Left colon (tissue), 2 donors: Measurements from ENCODE around the gene GAGE12E. TPM values are rescaled to one million over a fixed set of nuclear protein-coding genes. Genes with fewer than 3 reads are reported as not detected.
A peak's percentile ranks its signal among the peaks of the same experiment; 100 is the strongest.
"Not testable (repeated sequence)": the region's sequence is repeated elsewhere in the genome, so short reads cannot be mapped to it uniquely, and the experiment has no call there.

Experiments
- ATAC-seq: fragments of 200-7000 bp; cut with Tn5 transposase; one replicate; pipeline ENCODE4 v1.9.1; 2020; ENCODE audit warnings: mild to moderate bottlenecking, moderate library complexity
- DNase-seq, 2 donors: peaks; one replicate each; pipeline ENCODE4 v3.0.0-alpha.2; 2020
- intact Hi-C, 2 donors: fragments of 100-400 bp; cut with DNase I in 1 of 2; cut with micrococcal nuclease in 1 of 2; formaldehyde crosslinking; loops; one replicate each; pipeline versions ENCODE4 v1.11.2 to v1.14.0; 2022; cut with DNase I, micrococcal nuclease
- long read RNA-seq: library from polyadenylated mRNA; unstranded; transcript quantifications from one replicate; pipeline ENCODE4 v2.0.0, GENCODE V29; 2021
- total RNA-seq, 2 donors: library from RNA; stranded (reverse); fragmentation: NEBNext Ultra II Directional; extraction: Animal tissue kit (Norgen Biotek cat#: 25700); gene quantifications; one replicate each; pipeline ENCODE4 v1.2.1, GENCODE V29; 2021
- donor health status: DM: no; HTN: no; CAD: no.
- donor health status: DM: yes; HTN: yes; CAD: no.

GAGE12E gene, protein sequence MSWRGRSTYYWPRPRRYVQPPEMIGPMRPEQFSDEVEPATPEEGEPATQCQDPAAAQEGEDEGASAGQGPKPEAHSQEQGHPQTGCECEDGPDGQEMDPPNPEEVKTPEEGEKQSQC
- total RNA-seq, result not detected
- long read RNA-seq, result 0 reads

DNA sequence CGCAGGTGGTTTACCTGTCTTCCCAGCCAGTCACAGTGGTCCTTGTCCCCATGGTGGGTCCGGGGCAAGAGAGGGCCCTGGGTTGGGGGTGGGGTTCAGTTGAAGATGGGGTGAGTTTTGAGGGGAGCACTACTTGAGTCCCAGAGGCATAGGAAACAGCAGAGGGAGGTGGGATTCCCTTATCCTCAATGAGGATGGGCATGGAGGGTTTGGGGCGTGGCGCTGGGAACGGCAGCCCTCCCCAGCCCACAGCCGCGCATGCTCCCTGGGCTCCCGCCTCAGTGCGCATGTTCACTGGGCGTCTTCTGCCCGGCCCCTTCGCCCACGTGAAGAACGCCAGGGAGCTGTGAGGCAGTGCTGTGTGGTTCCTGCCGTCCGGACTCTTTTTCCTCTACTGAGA is at the start of gene GAGE12E:
GAGE12E (plus strand) TSS at position 301 of the 400 bp plus-strand sequence. CDS start 1,155 bp downstream, outside the sequence.
- DNase-seq, ATAC-seq, intact Hi-C loops: not testable (repeated sequence)

DNA sequence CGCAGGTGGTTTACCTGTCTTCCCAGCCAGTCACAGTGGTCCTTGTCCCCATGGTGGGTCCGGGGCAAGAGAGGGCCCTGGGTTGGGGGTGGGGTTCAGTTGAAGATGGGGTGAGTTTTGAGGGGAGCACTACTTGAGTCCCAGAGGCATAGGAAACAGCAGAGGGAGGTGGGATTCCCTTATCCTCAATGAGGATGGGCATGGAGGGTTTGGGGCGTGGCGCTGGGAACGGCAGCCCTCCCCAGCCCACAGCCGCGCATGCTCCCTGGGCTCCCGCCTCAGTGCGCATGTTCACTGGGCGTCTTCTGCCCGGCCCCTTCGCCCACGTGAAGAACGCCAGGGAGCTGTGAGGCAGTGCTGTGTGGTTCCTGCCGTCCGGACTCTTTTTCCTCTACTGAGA is 19.2 kb upstream of the GAGE12E start, which contains the start of gene GAGE12C:
GAGE12C (plus strand) TSS at position 301 of the 400 bp plus-strand sequence. CDS start 1,155 bp downstream, outside the sequence.
- ATAC-seq, DNase-seq, intact Hi-C loops: not testable (repeated sequence)

DNA sequence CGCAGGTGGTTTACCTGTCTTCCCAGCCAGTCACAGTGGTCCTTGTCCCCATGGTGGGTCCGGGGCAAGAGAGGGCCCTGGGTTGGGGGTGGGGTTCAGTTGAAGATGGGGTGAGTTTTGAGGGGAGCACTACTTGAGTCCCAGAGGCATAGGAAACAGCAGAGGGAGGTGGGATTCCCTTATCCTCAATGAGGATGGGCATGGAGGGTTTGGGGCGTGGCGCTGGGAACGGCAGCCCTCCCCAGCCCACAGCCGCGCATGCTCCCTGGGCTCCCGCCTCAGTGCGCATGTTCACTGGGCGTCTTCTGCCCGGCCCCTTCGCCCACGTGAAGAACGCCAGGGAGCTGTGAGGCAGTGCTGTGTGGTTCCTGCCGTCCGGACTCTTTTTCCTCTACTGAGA is 9.7 kb upstream of the GAGE12E start, which contains the start of gene GAGE12D:
GAGE12D (plus strand) TSS at position 301 of the 400 bp plus-strand sequence. CDS start 1,155 bp downstream, outside the sequence.
- ATAC-seq, DNase-seq, intact Hi-C loops: not testable (repeated sequence)

GRCh38 chrX:49560542-49560941 is 9.5 kb downstream of the GAGE12E start, which contains the start of gene GAGE12F:
GAGE12F (plus strand) TSS chrX:49560842; CDS start chrX:49561997, 1,155 bp downstream.
- intact Hi-C loops, DNase-seq, ATAC-seq: not testable (repeated sequence)

GRCh38 chrX:49568728-49569127 is 17.6 kb downstream of the GAGE12E start:
- DNase-seq, intact Hi-C loops, ATAC-seq: not testable (repeated sequence)

DNA sequence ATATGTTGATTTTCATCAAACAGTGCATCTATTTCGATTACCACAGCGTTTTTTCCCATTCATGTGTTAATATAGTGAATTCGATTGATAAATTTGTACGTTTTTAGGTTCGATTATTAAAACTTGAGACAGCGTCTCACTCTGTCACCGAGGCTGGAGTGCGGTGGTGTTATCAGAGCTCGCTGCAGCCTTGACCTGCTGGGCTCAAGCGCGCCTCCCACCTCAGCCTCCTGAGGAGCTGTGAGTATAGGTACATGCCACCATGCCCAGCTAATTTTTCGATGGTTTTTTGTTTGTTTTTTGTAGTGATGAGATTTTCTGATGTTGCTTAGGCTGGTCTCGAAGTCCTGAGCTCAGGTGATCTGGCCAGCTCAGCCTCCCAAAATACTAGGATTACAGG is 18.1 kb downstream of the GAGE12E start:
- DNase-seq, intact Hi-C loops, ATAC-seq: not testable (repeated sequence)

DNA sequence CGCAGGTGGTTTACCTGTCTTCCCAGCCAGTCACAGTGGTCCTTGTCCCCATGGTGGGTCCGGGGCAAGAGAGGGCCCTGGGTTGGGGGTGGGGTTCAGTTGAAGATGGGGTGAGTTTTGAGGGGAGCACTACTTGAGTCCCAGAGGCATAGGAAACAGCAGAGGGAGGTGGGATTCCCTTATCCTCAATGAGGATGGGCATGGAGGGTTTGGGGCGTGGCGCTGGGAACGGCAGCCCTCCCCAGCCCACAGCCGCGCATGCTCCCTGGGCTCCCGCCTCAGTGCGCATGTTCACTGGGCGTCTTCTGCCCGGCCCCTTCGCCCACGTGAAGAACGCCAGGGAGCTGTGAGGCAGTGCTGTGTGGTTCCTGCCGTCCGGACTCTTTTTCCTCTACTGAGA is 19.0 kb downstream of the GAGE12E start, which contains the start of gene GAGE12G:
GAGE12G (plus strand) TSS at position 301 of the 400 bp plus-strand sequence. CDS start 1,155 bp downstream, outside the sequence.
- DNase-seq, intact Hi-C loops, ATAC-seq: not testable (repeated sequence)

- intact Hi-C loops, ATAC-seq, DNase-seq: not testable (repeated sequence)
Observed at GRCh38 chrX:49579649-49580048, 28.6 kb downstream of the GAGE12E start, which contains the start of gene GAGE12H. GAGE12H (plus strand) TSS chrX:49579949; CDS start chrX:49581104, 1,155 bp downstream.

- intact Hi-C loops, ATAC-seq: not testable (repeated sequence)
Observed at GRCh38 chrX:49589196-49589595, 38.1 kb downstream of the GAGE12E start, which contains the start of gene GAGE2A. GAGE2A (plus strand) TSS chrX:49589496; CDS start chrX:49590651, 1,155 bp downstream.

GRCh38 chrX:49589769-49590478 is 38.8 kb downstream of the GAGE12E start:
- ATAC-seq, intact Hi-C loops: not testable (repeated sequence)
- DNase-seq, result peak; percentile 6 to 27

More at GRCh38 chrX:49589196-49589595, 38.1 kb downstream of the GAGE12E start, which contains the start of gene GAGE2A:
- not testable (repeated sequence) for DNase-seq

DNA sequence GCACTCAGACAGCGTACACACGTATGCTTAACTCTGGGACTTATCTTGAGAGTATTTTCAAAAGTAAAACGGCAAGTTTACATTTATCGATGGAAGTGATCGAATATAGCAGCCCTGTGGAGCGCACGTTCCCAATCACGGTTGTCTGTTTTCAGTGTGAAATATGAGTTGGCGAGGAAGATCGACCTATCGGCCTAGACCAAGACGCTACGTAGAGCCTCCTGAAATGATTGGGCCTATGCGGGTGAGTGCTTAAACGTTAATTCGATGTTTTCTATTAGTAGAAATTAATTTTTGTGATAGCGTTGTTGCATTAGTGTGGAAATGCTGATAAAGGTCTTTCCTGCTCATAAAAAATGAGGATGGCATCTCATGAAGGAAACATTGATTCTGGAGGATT is 39.4 kb downstream of the GAGE12E start:
- DNase-seq, ATAC-seq, intact Hi-C loops: not testable (repeated sequence)

- intact Hi-C loops, DNase-seq, ATAC-seq: not testable (repeated sequence)
Observed at GRCh38 chrX:49598720-49599119, 47.6 kb downstream of the GAGE12E start, which contains the start of gene GAGE1. GAGE1 (plus strand) TSS chrX:49599020; CDS start chrX:49600175, 1,155 bp downstream.

Other genes with a start within 250 kb of the GAGE12E start
- gene GAGE10, start 247.6 kb upstream of the GAGE12E start, total RNA-seq, result not detected
- gene GAGE12J, start 229.3 kb upstream of the GAGE12E start, total RNA-seq, result not detected
- gene GAGE13, start 219.7 kb upstream of the GAGE12E start, total RNA-seq, result not detected
- not detected for gene GAGE12C, start 19.1 kb upstream of the GAGE12E start, total RNA-seq
- not detected for gene GAGE12D, start 9.6 kb upstream of the GAGE12E start, total RNA-seq
- not detected for gene GAGE12F, start 9.6 kb downstream of the GAGE12E start, total RNA-seq
- not detected for gene GAGE12G, start 19.1 kb downstream of the GAGE12E start, total RNA-seq
- not detected for gene GAGE12H, start 28.7 kb downstream of the GAGE12E start, total RNA-seq
- gene GAGE2A, start 38.2 kb downstream of the GAGE12E start, total RNA-seq, result not detected
- not detected for gene GAGE1, start 47.7 kb downstream of the GAGE12E start, total RNA-seq
- not detected for gene PAGE1, start 144.7 kb downstream of the GAGE12E start, total RNA-seq